GM19397 (cell line): ENCODE measurements around the gene PCDHB9.
"Not testable (repeated sequence)": the region's sequence is repeated elsewhere in the genome, so short reads cannot be mapped to it uniquely, and the experiment has no call there.

Experiments
- ATAC-seq: cut with Tn5 transposase; IDR thresholded peaks from one replicate; pipeline ENCODE4 v1.9.1; 2021; ENCODE audit warnings: mild to moderate bottlenecking, moderate library complexity; ENCODE audit not compliant: unreplicated experiment

Gene PCDHB9

DNA sequence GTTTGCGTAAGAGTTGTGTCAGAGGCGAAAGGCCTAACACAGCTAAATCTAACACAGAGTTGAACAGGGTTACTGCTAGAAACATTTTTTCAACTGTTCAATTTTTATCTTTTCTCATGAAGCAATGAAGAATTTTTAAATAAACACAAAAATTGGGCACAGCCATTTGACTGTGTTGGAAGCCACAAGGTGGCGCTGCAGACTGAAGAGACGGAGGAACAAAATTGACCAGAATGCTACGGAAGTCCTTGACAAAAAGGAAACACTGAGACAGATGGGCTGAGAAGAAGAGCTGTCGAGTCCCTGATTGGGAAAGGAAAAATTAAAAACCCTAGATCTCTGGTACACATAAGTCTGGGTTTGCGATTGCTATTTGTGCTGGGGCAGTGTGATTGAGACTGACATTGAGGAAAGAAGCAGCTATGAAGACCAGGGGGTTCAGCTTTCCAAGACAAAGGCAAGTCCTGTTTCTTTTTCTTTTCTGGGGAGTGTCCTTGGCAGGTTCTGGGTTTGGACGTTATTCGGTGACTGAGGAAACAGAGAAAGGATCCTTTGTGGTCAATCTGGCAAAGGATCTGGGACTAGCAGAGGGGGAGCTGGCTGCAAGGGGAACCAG is at the start of gene PCDHB9:
PCDHB9 (plus strand) TSS at position 265 of the 616 bp plus-strand sequence; CDS start at position 423, 158 bp downstream.
- no peak for ATAC-seq

DNA sequence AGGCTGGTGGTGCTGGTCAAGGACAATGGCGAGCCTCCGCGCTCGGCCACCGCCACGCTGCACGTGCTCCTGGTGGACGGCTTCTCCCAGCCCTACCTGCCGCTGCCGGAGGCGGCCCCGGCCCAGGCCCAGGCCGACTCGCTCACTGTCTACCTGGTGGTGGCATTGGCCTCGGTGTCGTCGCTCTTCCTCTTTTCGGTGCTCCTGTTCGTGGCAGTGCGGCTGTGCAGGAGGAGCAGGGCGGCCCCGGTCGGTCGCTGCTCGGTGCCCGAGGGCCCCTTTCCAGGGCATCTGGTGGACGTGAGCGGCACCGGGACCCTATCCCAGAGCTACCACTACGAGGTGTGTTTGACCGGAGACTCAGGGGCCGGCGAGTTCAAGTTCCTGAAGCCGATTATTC is 49.6 kb upstream of the PCDHB9 start:
- ATAC-seq = not testable (repeated sequence)

DNA sequence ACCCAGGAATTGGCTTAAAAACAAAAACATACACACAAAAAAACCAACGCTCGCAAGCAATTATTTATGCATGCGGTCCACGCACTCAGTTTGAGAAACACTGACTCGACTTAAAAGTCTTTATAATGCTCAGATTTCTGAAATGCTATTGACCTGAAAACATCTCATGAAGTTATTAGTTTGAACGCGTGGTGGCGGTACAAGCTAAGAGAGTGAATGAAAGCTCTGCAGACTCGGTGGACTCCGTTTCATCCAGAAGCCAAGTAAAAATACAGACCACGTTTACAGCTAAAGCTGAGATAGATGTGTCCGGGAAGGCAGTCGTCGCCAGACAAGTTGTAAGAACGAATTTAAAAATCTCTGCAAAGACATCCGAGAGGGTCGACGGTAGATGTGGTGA is 37.1 kb upstream of the PCDHB9 start, which contains the start of gene PCDHB6:
PCDHB6 (plus strand) TSS at position 246 of the 400 bp plus-strand sequence. CDS start 201 bp downstream, outside the sequence.
- no peak for ATAC-seq

DNA sequence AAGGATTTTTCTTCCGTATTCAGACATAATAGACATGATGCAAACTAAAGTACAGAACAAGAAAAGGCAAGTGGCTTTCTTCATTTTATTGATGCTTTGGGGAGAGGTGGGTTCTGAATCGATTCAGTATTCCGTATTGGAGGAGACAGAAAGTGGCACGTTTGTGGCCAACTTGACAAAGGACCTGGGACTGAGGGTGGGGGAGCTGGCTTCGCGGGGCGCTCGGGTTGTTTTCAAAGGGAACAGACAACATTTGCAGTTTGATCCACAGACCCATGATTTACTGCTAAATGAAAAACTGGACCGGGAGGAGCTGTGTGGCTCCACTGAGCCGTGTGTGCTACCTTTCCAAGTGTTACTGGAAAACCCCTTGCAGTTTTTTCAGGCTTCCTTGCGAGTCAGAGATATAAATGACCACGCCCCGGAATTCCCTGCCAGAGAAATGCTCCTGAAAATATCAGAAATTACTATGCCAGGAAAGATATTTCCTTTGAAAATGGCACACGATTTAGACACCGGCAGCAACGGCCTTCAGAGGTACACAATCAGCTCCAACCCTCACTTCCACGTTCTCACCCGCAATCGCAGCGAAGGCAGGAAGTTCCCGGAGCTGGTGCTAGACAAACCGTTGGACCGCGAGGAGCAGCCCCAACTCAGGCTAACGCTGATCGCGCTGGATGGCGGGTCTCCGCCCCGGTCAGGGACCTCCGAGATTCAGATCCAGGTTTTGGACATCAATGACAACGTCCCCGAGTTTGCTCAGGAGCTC is 36.6 kb upstream of the PCDHB9 start:
- no peak for ATAC-seq

GRCh38 chr5:141150993-141151325 is 36.0 kb upstream of the PCDHB9 start:
- no peak for ATAC-seq

DNA sequence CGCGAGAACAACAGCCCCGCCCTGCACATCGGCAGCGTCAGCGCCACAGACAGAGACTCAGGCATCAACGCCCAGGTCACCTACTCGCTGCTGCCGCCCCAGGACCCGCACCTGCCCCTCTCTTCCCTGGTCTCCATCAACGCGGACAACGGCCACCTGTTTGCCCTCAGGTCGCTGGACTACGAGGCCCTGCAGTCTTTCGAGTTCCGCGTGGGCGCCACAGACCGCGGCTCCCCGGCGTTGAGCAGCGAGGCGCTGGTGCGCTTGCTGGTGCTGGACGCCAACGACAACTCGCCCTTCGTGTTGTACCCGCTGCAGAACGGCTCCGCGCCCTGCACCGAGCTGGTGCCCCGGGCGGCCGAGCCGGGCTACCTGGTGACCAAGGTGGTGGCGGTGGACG is 35.3 kb upstream of the PCDHB9 start:
- ATAC-seq = not testable (repeated sequence)

GRCh38 chr5:141152096-141152495 is 34.9 kb upstream of the PCDHB9 start:
- ATAC-seq = not testable (repeated sequence)

- ATAC-seq = no peak
Observed at GRCh38 chr5:141155540-141156374, 31.2 kb upstream of the PCDHB9 start.

- ATAC-seq = not testable (repeated sequence)
Observed at GRCh38 chr5:141157356-141157755, 29.6 kb upstream of the PCDHB9 start.

GRCh38 chr5:141157901-141158300 is 29.1 kb upstream of the PCDHB9 start:
- not testable (repeated sequence) for ATAC-seq

GRCh38 chr5:141172381-141173204 is 14.4 kb upstream of the PCDHB9 start, which contains the start of gene PCDHB7:
Gene PCDHB7 (plus strand): TSS chr5:141172644. CDS start chr5:141172836, 192 bp downstream.
- no peak for ATAC-seq

GRCh38 chr5:141174291-141175104 is 12.5 kb upstream of the PCDHB9 start:
- ATAC-seq = not testable (repeated sequence)

GRCh38 chr5:141175933-141176332 is 11.0 kb upstream of the PCDHB9 start:
- ATAC-seq = no peak

DNA sequence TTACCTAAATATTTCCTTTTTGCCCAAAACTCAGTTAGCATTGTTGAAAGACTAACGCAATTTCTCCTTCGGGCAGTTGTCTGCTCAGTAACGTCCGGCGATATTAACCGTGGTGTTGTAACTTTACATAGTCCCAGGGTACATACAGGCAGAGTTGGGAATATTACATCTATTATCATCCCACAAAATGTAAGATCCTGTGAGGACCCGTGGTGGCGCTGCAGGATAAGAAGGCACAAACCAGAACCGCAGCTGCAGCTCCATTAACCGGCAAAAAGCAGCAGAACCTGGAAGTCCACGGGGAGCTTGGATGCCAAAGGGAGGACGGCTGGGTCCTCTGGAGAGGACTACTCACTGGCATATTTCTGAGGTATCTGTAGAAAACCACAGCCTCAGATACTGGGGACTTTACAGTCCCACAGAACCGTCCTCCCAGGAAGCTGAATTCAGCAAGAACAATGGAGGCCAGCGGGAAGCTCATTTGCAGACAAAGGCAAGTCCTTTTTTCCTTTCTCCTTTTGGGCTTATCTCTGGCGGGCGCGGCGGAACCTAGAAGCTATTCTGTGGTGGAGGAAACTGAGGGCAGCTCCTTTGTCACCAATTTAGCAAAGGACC is 9.3 kb upstream of the PCDHB9 start, which contains the start of gene PCDHB8:
PCDHB8 (plus strand) TSS at position 214 of the 615 bp plus-strand sequence; CDS start at position 459, 245 bp downstream.
- not testable (repeated sequence) for ATAC-seq

GRCh38 chr5:141179371-141179770 is 7.6 kb upstream of the PCDHB9 start:
- not testable (repeated sequence) for ATAC-seq

DNA sequence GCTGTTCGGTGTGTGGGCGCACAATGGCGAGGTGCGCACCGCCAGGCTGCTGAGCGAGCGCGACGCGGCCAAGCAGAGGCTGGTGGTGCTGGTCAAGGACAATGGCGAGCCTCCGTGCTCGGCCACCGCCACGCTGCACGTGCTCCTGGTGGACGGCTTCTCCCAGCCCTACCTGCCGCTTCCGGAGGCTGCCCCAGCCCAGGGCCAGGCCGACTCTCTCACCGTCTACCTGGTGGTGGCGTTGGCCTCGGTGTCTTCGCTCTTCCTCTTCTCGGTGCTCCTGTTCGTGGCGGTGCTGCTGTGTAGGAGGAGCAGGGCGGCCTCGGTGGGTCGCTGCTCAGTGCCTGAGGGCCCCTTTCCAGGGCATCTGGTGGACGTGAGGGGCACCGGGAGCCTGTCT is 7.1 kb upstream of the PCDHB9 start:
- not testable (repeated sequence) for ATAC-seq

- no peak for ATAC-seq
Observed at GRCh38 chr5:141180313-141180712, 6.6 kb upstream of the PCDHB9 start.

- ATAC-seq = no peak
Observed at GRCh38 chr5:141182248-141182647, 4.7 kb upstream of the PCDHB9 start, which contains the start of gene PCDHB16. Gene PCDHB16 (plus strand): TSS chr5:141182387. CDS start chr5:141182560, 173 bp downstream.
